K562 (cell line): ENCODE data around the gene PDZRN3. TPM values are rescaled to one million over a fixed set of nuclear protein-coding genes. Genes with fewer than 3 reads are reported as not detected.

ENCODE experiments used
- ATAC-seq: fragments of 200-7000 bp; cut with Tn5 transposase; 3 replicates; pipeline ENCODE4 v1.9.1; 2020; ENCODE audit warnings: moderate library complexity
- BruUV-seq: library from RNA; stranded (reverse); fragments of 400-500 nt; replicated peaks from 2 replicates; lab custom pipeline; 2021; lab: Mats Ljungman, UMichigan
- CTCF ChIA-PET: fragments of 300-600 bp; formaldehyde crosslinking; extraction: SDS; loops from one replicate; lab custom pipeline; 2021; ENCODE audit warnings: low intra/inter-chr PET ratio; lab: Yijun Ruan, JAX
- POLR2A ChIA-PET: fragments of 300-600, 350-650 bp; sonication (Branson Sonifier 250); formaldehyde crosslinking; extraction: SDS; loops from one replicate; lab custom pipeline; 2021; ENCODE audit warnings: antibody characterized with exemption, inconsistent platforms; lab: Yijun Ruan, JAX
- DNase-seq, 4 experiments: peaks; one replicate each; pipeline versions ENCODE4 v3.0.0 to v3.0.0-alpha.2; 2011 to 2018; ENCODE audit warnings: low spot score in 3 of 4, mixed read lengths in 3 of 4; ENCODE audit errors: extremely low read depth in 1 of 4
- FAIRE-seq: peaks from 2 replicates; lab custom pipeline; 2011; peaks lifted over from hg19 to GRCh38; lab: Jason Lieb, UNC
- H2AFZ ChIP-seq: 2 replicates; pipeline ENCODE4 v1.6.0; 2011; ENCODE audit warnings: low read depth, low read length, control low read depth, inconsistent platforms
- H3K27ac ChIP-seq: fragments of 200-600 bp; 3 replicates; pipeline ENCODE4 v1.8.0; 2011; ENCODE audit warnings: low read depth, mild to moderate bottlenecking, control low read depth, inconsistent platforms, low read length, moderate library complexity, mixed read lengths; ENCODE audit errors: extremely low read depth
- H3K27me3 ChIP-seq, 2 experiments: fragments of 300-600 bp in 1 of 2; 2 replicates in 1 of 2; 3 replicates in 1 of 2; pipeline versions ENCODE4 v1.6.0 to v1.8.0; 2011; ENCODE audit warnings: inconsistent platforms in 2 of 2, low read length in 2 of 2, mild to moderate bottlenecking in 1 of 2, mixed read lengths in 1 of 2, moderate library complexity in 1 of 2; ENCODE audit not compliant: control insufficient read depth in 2 of 2, insufficient read depth in 2 of 2
- H3K36me3 ChIP-seq: fragments of 300-600 bp; 3 replicates; pipeline ENCODE4 v1.8.0; 2011; ENCODE audit warnings: mild to moderate bottlenecking, low read length, inconsistent platforms; ENCODE audit not compliant: control insufficient read depth, insufficient read depth
- H3K4me1 ChIP-seq, 2 experiments: fragments of 200-600 bp in 1 of 2; replicated peaks in 1 of 2; 2 replicates in 1 of 2; 3 replicates in 1 of 2; pipeline versions ENCODE4 v1.5.1 to v1.8.0; 2011; ENCODE audit warnings: inconsistent platforms in 2 of 2, low read length in 2 of 2, mild to moderate bottlenecking in 1 of 2, mixed read lengths in 1 of 2, moderate library complexity in 1 of 2; ENCODE audit not compliant: control insufficient read depth in 2 of 2, insufficient read depth in 2 of 2
- H3K4me2 ChIP-seq: 2 replicates; pipeline ENCODE4 v1.6.1; 2011; ENCODE audit warnings: low read length, control low read depth, inconsistent platforms, mixed read lengths; ENCODE audit not compliant: insufficient read depth
- H3K4me3 ChIP-seq: fragments of 200-600 bp; sonication (generic), shearing (Covaris generic); 2 replicates; pipeline ENCODE4 v1.5.1; 2016; ENCODE audit warnings: control low read depth, inconsistent platforms
- H3K79me2 ChIP-seq: fragments of 200-600 bp; 3 replicates; pipeline ENCODE4 v1.8.0; 2011; ENCODE audit warnings: low read length, inconsistent platforms; ENCODE audit not compliant: control insufficient read depth, insufficient read depth
- H3K9ac ChIP-seq, 2 experiments: 2 replicates each; pipeline versions ENCODE4 v1.6.0 to v1.6.1; 2011; ENCODE audit warnings: low read depth in 2 of 2, low read length in 2 of 2, control low read depth in 1 of 2, inconsistent platforms in 1 of 2, mild to moderate bottlenecking in 1 of 2, mixed read lengths in 1 of 2; ENCODE audit not compliant: insufficient read depth in 1 of 2
- H3K9me1 ChIP-seq: one replicate; pipeline ENCODE4 v1.6.0; 2011; ENCODE audit warnings: inconsistent platforms, mild to moderate bottlenecking, low read length, moderate library complexity; ENCODE audit not compliant: control insufficient read depth, insufficient read depth
- H3K9me3 ChIP-seq: replicated peaks from 2 replicates; pipeline ENCODE4 v1.5.1; 2011; ENCODE audit warnings: low read depth, low read length, inconsistent platforms; ENCODE audit not compliant: control insufficient read depth, insufficient read depth
- H4K20me1 ChIP-seq: replicated peaks from 2 replicates; pipeline ENCODE4 v1.6.1; 2011; ENCODE audit warnings: low read length, inconsistent platforms, mixed read lengths; ENCODE audit not compliant: control insufficient read depth, insufficient read depth
- CHD4 ChIP-seq: fragments of 200-600 bp; sonication (generic); IDR thresholded peaks from 3 replicates; pipeline ENCODE4 v1.6.1; 2012; ENCODE audit warnings: low read depth, mild to moderate bottlenecking, mixed read lengths, low read length, inconsistent platforms; ENCODE audit not compliant: insufficient read depth, insufficient replicate concordance, poor library complexity, severe bottlenecking
- EP400 ChIP-seq: fragments of 450-650 bp; IDR thresholded peaks from 2 replicates; pipeline ENCODE4 v1.6.1; 2017; ENCODE audit warnings: antibody characterized with exemption, mild to moderate bottlenecking, moderate library complexity
- FOXP1 ChIP-seq: sonication (generic); formaldehyde crosslinking; IDR thresholded peaks from 2 replicates; pipeline ENCODE4 v1.8.0; 2022; ENCODE audit warnings: mild to moderate bottlenecking, missing genetic modification reagents
- HOXB6 ChIP-seq: fragments of 250-450 bp; sonication (Bioruptor Pico); IDR thresholded peaks from 2 replicates; pipeline ENCODE4 v1.5.1; 2022; ENCODE audit warnings: mild to moderate bottlenecking, borderline replicate concordance
- HSF4 ChIP-seq: fragments of 250-450 bp; sonication (Bioruptor Pico); IDR thresholded peaks from 2 replicates; pipeline ENCODE4 v2.1.2; 2022; ENCODE audit warnings: mild to moderate bottlenecking, moderate library complexity, borderline replicate concordance
- MAFK ChIP-seq: IDR thresholded peaks from 2 replicates; pipeline ENCODE4 v1.6.1; 2011; ENCODE audit warnings: low read length, improper control_type of control experiment
- MXD1 ChIP-seq: fragments of 250-450 bp; sonication (Bioruptor Pico); IDR thresholded peaks from 2 replicates; pipeline ENCODE4 v1.8.0; 2021; ENCODE audit warnings: borderline replicate concordance, mild to moderate bottlenecking, moderate library complexity; ENCODE audit not compliant: poor library complexity, severe bottlenecking
- PPARD ChIP-seq: fragments of 250-450 bp; sonication (Bioruptor Pico); IDR thresholded peaks from 2 replicates; pipeline ENCODE4 v1.8.0; 2022; ENCODE audit warnings: inconsistent platforms, mild to moderate bottlenecking, moderate library complexity
- THAP7 ChIP-seq: fragments of 250-450 bp; sonication (Bioruptor Pico); IDR thresholded peaks from 2 replicates; pipeline ENCODE4 v1.5.0; 2021
- ZBTB7A ChIP-seq: IDR thresholded peaks from 2 replicates; pipeline ENCODE4 v1.6.1; 2011; ENCODE audit warnings: low read depth, mild to moderate bottlenecking, low read length, moderate library complexity, borderline replicate concordance; ENCODE audit not compliant: control insufficient read depth
- ZFP91 ChIP-seq: sonication (generic); formaldehyde crosslinking; IDR thresholded peaks from 2 replicates; pipeline ENCODE4 v1.8.0; 2022; ENCODE audit warnings: mild to moderate bottlenecking, missing genetic modification reagents
- WGBS: fragments of 100-300 bp; shearing (Covaris generic); methylation state at CpG from one replicate; pipeline ENCODE4 v1.1.6; 2016; ENCODE audit warnings: low coverage, mixed read lengths; ENCODE audit not compliant: insufficient coverage; ENCODE audit errors: missing lambda C conversion rate; 5-methylcytosine and 5-hydroxymethylcytosine counted together
- in situ Hi-C: fragments of 300-500 bp; cut with MboI; formaldehyde crosslinking; loops from 4 replicates; pipeline ENCODE4 v1.15.0; 2018; ENCODE audit warnings: inconsistent platforms, mixed read lengths
- intact Hi-C: fragments of 100-400 bp; cut with micrococcal nuclease; formaldehyde crosslinking; loops from 2 replicates; pipeline ENCODE4 v1.14.2; 2022
- polyA plus RNA-seq, 8 experiments: library from polyadenylated mRNA; depleted of rRNA in 4 of 8; stranded (reverse) in 5 of 8; unstranded in 3 of 8; fragments of >200 nt; fragmentation: Nextera tagmentation in 2 of 8; fragmentation: Illumina TruSeq in 1 of 8; extraction: Ambion mirVana in 2 of 8; extraction: Trizol in 1 of 8; gene quantifications; 2 replicates each; pipeline versions ENCODE4 v1.2.1 to v1.2.3, GENCODE V29; 2011 to 2014; ENCODE audit warnings: inconsistent platforms in 1 of 8, missing spikeins in 1 of 8
- total RNA-seq, 7 experiments: library from RNA; depleted of rRNA in 6 of 7; stranded (reverse); fragments of >200 nt in 6 of 7; fragmentation: Illumina TruSeq in 2 of 7; extraction: Trizol in 2 of 7; gene quantifications; 2 replicates each; pipeline versions ENCODE4 v1.2.1 to v1.2.3, GENCODE V29; 2011 to 2021; ENCODE audit warnings: low replicate concordance in 1 of 7

Gene PDZRN3
- total and polyA plus RNA-seq, 9 of the 15 experiments (the other 6 are each of a cell fraction or from before 2014, with no cell fraction given), result 0.16 TPM; not detected in 8

- TF ChIP-seq EP400 (no peak), FOXP1 (CRISPR knock-in tag) (no peak)
Observed at GRCh38 chr3:73509816-73510215, 114.9 kb downstream of the PDZRN3 start (continued).

DNA sequence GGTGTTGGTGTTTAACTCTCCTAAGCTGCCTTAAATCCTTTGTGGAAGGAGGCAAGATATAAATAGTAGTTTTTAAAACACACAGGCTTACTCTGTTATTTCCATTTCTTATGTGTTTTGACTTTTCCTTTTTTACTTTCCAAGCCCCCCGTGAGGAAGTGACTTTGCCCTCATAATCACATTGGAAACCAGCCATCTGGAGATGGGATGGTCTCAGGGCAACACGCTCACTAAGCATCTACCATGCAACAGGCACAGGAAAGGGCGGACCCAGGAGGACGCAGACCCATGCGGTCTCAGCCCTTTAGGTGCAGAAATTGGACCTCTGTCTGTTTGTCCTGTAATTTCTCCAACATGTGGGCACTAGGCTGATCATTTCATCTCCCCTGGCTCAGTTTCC is 115.7 kb downstream of the PDZRN3 start:
- H3K27me3 ChIP-seq, result peaks cover 0 to 4% of the 10 kb centered on the region in 2 experiments; a peak in 1 of 5 replicates
- POLR2A ChIA-PET, result no interaction called here
- H3K27ac ChIP-seq, result no peak overlapping the region
- H3K9me1 ChIP-seq, result no peaks in the 10 kb centered on the region
- TF ChIP-seq ZBTB7A (no peak), THAP7 (CRISPR knock-in tag) (no peak), CHD4 (no peak), PPARD (CRISPR knock-in tag) (no peak), HSF4 (CRISPR knock-in tag) (no peak), MAFK (no peak), HOXB6 (CRISPR knock-in tag) (no peak), MXD1 (no peak), ZFP91 (CRISPR knock-in tag) (no peak)
- no TSS peak for BruUV-seq
- H4K20me1 ChIP-seq, result no peaks in the 10 kb centered on the region
- no peak overlapping the region for H3K4me2 ChIP-seq
- no peaks in the 10 kb centered on the region for H3K9me3 ChIP-seq
- FAIRE-seq (no peak), DNase-seq (no peak), ATAC-seq (no peak)
- in situ Hi-C loops (loop anchor here (10.0 kb wide), 1 partner anchor 404 kb away; no protein-coding TSS in a partner anchor), intact Hi-C loops (no loop called here)
- H3K4me1 ChIP-seq, result no peaks in the 10 kb centered on the region
- H3K9ac ChIP-seq, result no peak overlapping the region
- 3% methylated on average over 4 of the region's 5 CpGs for WGBS
- no peak overlapping the region for H3K4me3 ChIP-seq
- no peaks in the 10 kb centered on the region for H3K36me3 ChIP-seq
- H2AFZ ChIP-seq, result no peak overlapping the region
- CTCF ChIA-PET, result interaction anchor here (0.6 to 1.5 kb wide), 2 partner anchors 339 to 512 kb away, joined by 3 to 6 read pairs; no protein-coding TSS in a partner anchor
- H3K79me2 ChIP-seq, result no peaks in the 10 kb centered on the region
